ENCODE data around the gene PNMA6E.

DNA sequence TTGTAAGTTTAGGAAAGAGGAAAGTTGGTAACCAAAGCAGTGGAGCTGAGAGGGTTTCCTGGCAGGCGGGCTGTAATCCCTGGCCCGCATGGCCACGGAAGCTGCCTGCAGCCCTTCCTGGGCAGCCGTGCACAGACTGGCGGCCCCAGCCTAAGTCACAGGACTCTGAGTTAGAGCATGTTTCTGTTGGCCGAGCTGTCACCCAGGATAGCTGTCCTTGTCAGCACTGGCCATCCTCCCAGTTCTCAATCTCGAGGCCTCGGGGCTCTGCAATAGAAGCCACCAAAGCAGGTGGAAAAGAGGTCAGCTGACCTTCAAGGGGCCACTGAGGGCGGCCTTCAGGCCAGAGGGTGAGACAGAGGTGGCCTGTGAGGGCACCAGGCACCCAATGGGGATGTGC is 20.5 kb downstream of the PNMA6E start:
- TF ChIP-seq, protein P1, sequence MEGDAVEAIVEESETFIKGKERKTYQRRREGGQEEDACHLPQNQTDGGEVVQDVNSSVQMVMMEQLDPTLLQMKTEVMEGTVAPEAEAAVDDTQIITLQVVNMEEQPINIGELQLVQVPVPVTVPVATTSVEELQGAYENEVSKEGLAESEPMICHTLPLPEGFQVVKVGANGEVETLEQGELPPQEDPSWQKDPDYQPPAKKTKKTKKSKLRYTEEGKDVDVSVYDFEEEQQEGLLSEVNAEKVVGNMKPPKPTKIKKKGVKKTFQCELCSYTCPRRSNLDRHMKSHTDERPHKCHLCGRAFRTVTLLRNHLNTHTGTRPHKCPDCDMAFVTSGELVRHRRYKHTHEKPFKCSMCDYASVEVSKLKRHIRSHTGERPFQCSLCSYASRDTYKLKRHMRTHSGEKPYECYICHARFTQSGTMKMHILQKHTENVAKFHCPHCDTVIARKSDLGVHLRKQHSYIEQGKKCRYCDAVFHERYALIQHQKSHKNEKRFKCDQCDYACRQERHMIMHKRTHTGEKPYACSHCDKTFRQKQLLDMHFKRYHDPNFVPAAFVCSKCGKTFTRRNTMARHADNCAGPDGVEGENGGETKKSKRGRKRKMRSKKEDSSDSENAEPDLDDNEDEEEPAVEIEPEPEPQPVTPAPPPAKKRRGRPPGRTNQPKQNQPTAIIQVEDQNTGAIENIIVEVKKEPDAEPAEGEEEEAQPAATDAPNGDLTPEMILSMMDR (IDR thresholded peaks at IDR 0.05), result no peak
- TF ChIP-seq POLR2A (IDR thresholded peaks at IDR 0.05), result no peak
